ENCODE measurements around the gene SYT5.
"Not testable (repeated sequence)": the region's sequence is repeated elsewhere in the genome, so short reads cannot be mapped to it uniquely, and the experiment has no call there.

Gene SYT5

GRCh38 chr19:55179606-55180484 is at the start of gene SYT5:
Gene SYT5 (minus strand): TSS chr19:55180289. CDS start chr19:55179041, 1,248 bp downstream.
- FAIRE-seq (no peak), DNase-seq (ENCODE audit: insufficient read length, low spot score) (no peak)
- no peak for TF ChIP-seq POLR2A (IDR thresholded peaks at IDR 0.05; ENCODE audit: low read depth, low read length)

- no peak for TF ChIP-seq POLR2A (IDR thresholded peaks at IDR 0.05; ENCODE audit: low read depth, low read length)
- DNase-seq (ENCODE audit: insufficient read length, low spot score) = no peak
- no peak for FAIRE-seq
Observed at GRCh38 chr19:55229789-55230182, 49.7 kb upstream of the SYT5 start.

- FAIRE-seq (no peak), DNase-seq (ENCODE audit: insufficient read length, low spot score) (no peak)
- no peak for TF ChIP-seq POLR2A (IDR thresholded peaks at IDR 0.05; ENCODE audit: low read depth, low read length)
Observed at GRCh38 chr19:55229145-55229788, 49.2 kb upstream of the SYT5 start.

GRCh38 chr19:55228403-55229031 is 48.4 kb upstream of the SYT5 start, which contains the start of gene TMEM86B:
Gene TMEM86B (minus strand): TSS chr19:55228763. CDS start chr19:55228741, 22 bp downstream.
- no peak for DNase-seq (ENCODE audit: insufficient read length, low spot score)
- no peak for FAIRE-seq
- TF ChIP-seq POLR2A (IDR thresholded peaks at IDR 0.05; ENCODE audit: low read depth, low read length) = no peak

- TF ChIP-seq POLR2A (IDR thresholded peaks at IDR 0.05; ENCODE audit: low read depth, low read length) = 0 out of 2 replicates have a peak, but pooled peaks have one; percentile 11
- no peak for DNase-seq (ENCODE audit: insufficient read length, low spot score)
- FAIRE-seq = no peak
Observed at GRCh38 chr19:55228015-55228391, 47.9 kb upstream of the SYT5 start.

- no peak for TF ChIP-seq POLR2A (IDR thresholded peaks at IDR 0.05; ENCODE audit: low read depth, low read length)
- FAIRE-seq (no peak), DNase-seq (ENCODE audit: insufficient read length, low spot score) (no peak)
Observed at GRCh38 chr19:55227241-55228014, 47.3 kb upstream of the SYT5 start.

GRCh38 chr19:55226788-55227187 is 46.7 kb upstream of the SYT5 start:
- DNase-seq (ENCODE audit: insufficient read length, low spot score) = no peak
- no peak for FAIRE-seq
- no peak for TF ChIP-seq POLR2A (IDR thresholded peaks at IDR 0.05; ENCODE audit: low read depth, low read length)

- no peak for TF ChIP-seq POLR2A (IDR thresholded peaks at IDR 0.05; ENCODE audit: low read depth, low read length)
- no peak for FAIRE-seq
- no peak for DNase-seq (ENCODE audit: insufficient read length, low spot score)
Observed at GRCh38 chr19:55226273-55226672, 46.2 kb upstream of the SYT5 start.

GRCh38 chr19:55225415-55225958 is 45.4 kb upstream of the SYT5 start:
- no peak for FAIRE-seq
- no peak for DNase-seq (ENCODE audit: insufficient read length, low spot score)
- TF ChIP-seq POLR2A (IDR thresholded peaks at IDR 0.05; ENCODE audit: low read depth, low read length) = no peak

GRCh38 chr19:55224679-55225414 is 44.8 kb upstream of the SYT5 start:
- DNase-seq (ENCODE audit: insufficient read length, low spot score); FAIRE-seq: not testable (repeated sequence)

GRCh38 chr19:55224038-55224665 is 44.1 kb upstream of the SYT5 start:
- no peak for TF ChIP-seq POLR2A (IDR thresholded peaks at IDR 0.05; ENCODE audit: low read depth, low read length)
- DNase-seq (ENCODE audit: insufficient read length, low spot score) = no peak
- no peak for FAIRE-seq

- no peak for TF ChIP-seq POLR2A (IDR thresholded peaks at IDR 0.05; ENCODE audit: low read depth, low read length)
- DNase-seq (ENCODE audit: insufficient read length, low spot score) = no peak
- no peak for FAIRE-seq
Observed at GRCh38 chr19:55223291-55224037, 43.4 kb upstream of the SYT5 start.
